ENCODE data around the gene PRXL2A. TPM values are rescaled to one million over a fixed set of nuclear protein-coding genes. Genes with fewer than 3 reads are reported as not detected.
A peak's percentile ranks its signal among the peaks of the same experiment; 100 is the strongest.
"Not testable (repeated sequence)": the region's sequence is repeated elsewhere in the genome, so short reads cannot be mapped to it uniquely, and the experiment has no call there.

The PRXL2A gene
- 73.5 and 89.2 TPM in 2 replicates for total RNA-seq (ENCODE audit: low replicate concordance)
- long read RNA-seq, full-length matches to known transcripts = 284 of 297 reads
- long read RNA-seq, partial matches to known transcripts = 4 of 297 reads
- long read RNA-seq, other reads (novel, unspliced or antisense) = 9 of 297 reads

DNA sequence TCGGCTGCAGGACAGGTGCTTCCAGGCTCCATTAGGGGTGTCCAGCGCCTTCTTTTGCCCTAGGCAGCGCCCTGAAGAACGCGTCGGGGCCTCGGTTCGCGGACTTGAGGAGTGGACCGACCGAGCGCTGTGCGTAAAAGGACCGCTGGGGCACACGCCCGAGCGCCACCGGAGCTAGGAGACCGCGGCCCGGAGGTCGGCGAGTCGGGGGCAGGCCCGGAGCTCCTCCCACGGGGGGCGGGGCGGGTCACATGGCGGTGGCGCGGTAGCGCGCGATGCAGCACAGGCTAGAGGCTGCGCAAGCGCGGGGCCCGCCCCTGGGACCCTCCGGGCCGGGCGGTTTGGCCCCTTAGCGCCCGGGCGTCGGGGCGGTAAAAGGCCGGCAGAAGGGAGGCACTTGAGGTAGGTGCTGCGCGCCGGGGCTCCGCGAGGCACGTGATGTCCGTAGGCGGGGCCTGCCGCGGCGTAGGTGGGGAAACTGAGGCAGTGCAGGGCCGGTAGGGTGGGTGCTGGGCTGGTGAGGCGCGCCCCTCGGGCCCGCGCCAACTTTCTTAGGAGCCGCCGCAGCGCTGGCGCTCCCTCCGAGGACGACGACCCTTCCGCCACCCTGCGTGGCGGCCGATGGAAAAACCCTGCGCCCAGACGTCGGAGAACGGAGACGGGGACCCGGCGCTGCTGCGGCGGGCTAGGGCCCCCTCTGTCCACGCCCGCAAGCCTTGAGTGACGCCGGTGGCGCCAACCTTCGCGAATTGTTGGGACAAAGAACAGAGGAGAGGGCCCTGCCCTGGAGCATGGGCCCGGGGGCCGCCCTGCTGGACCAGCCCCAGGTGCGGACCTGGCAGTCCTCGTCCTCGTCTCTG, at the start of gene PRXL2A:
PRXL2A (plus strand) TSS at position 310 of the 860 bp plus-strand sequence. CDS start 11,917 bp downstream, outside the sequence.
- Mint-ChIP-seq H3K27me3 (no peaks in the 10 kb centered on the region), H3K4me1 (ENCODE audit: unreplicated experiment) (peaks cover 64% of the 10 kb centered on the region), H3K9me3 (no peaks in the 10 kb centered on the region), H3K4me3 (peak within 1 kb of the TSS; percentile 94), H3K36me3 (peaks cover 3% of the 10 kb centered on the region), H3K27ac (peak within 1 kb of the TSS; percentile 88)
- peak; percentile 89 for DNase-seq (ENCODE audit: extremely low spot score, unreplicated experiment)
- no peak for TF ChIP-seq CTCF (conservative IDR thresholded peaks at IDR 0.05)

GRCh38 chr10:80358925-80359324, 49.4 kb upstream of the PRXL2A start:
- not testable (repeated sequence) for H3K4me1 Mint-ChIP-seq (ENCODE audit: unreplicated experiment); H3K27ac Mint-ChIP-seq; H3K4me3 Mint-ChIP-seq; H3K36me3 Mint-ChIP-seq; DNase-seq (ENCODE audit: extremely low spot score, unreplicated experiment); H3K9me3 Mint-ChIP-seq
- H3K27me3 Mint-ChIP-seq = peaks cover 26% of the 10 kb centered on the region

GRCh38 chr10:80359644-80360043, 48.7 kb upstream of the PRXL2A start:
- Mint-ChIP-seq H3K9me3 (peaks cover 6% of the 10 kb centered on the region), H3K4me1 (ENCODE audit: unreplicated experiment) (no peaks in the 10 kb centered on the region), H3K27ac (no peak overlapping the region), H3K27me3 (peaks cover 23% of the 10 kb centered on the region), H3K4me3 (no peak overlapping the region), H3K36me3 (no peaks in the 10 kb centered on the region)
- no peak for DNase-seq (ENCODE audit: extremely low spot score, unreplicated experiment)
- TF ChIP-seq CTCF (conservative IDR thresholded peaks at IDR 0.05) = no peak

GRCh38 chr10:80365510-80365909, 42.8 kb upstream of the PRXL2A start:
- peaks cover 3% of the 10 kb centered on the region for H3K36me3 Mint-ChIP-seq
- H3K4me3 Mint-ChIP-seq = no peak overlapping the region
- no peak overlapping the region for H3K27ac Mint-ChIP-seq

GRCh38 chr10:80371467-80371866, 36.9 kb upstream of the PRXL2A start:
- no peak for DNase-seq (ENCODE audit: extremely low spot score, unreplicated experiment)
- Mint-ChIP-seq H3K27ac (no peak overlapping the region), H3K36me3 (peaks cover 3% of the 10 kb centered on the region), H3K4me3 (no peak overlapping the region), H3K4me1 (ENCODE audit: unreplicated experiment) (no peaks in the 10 kb centered on the region), H3K27me3 (no peaks in the 10 kb centered on the region), H3K9me3 (peaks cover 7% of the 10 kb centered on the region)
- no peak for TF ChIP-seq CTCF (conservative IDR thresholded peaks at IDR 0.05)

More at GRCh38 chr10:80365510-80365909, 42.8 kb upstream of the PRXL2A start:
- Mint-ChIP-seq H3K27me3 (no peaks in the 10 kb centered on the region), H3K9me3 (peaks cover 7% of the 10 kb centered on the region), H3K4me1 (ENCODE audit: unreplicated experiment) (no peaks in the 10 kb centered on the region)
- DNase-seq (ENCODE audit: extremely low spot score, unreplicated experiment) = no peak
- no peak for TF ChIP-seq CTCF (conservative IDR thresholded peaks at IDR 0.05)

GRCh38 chr10:80372675-80373074, 35.7 kb upstream of the PRXL2A start:
- DNase-seq (ENCODE audit: extremely low spot score, unreplicated experiment) = no peak
- Mint-ChIP-seq H3K9me3 (peaks cover 5% of the 10 kb centered on the region), H3K27ac (no peak overlapping the region), H3K27me3 (no peaks in the 10 kb centered on the region), H3K36me3 (peaks cover 3% of the 10 kb centered on the region), H3K4me3 (no peak overlapping the region), H3K4me1 (ENCODE audit: unreplicated experiment) (no peaks in the 10 kb centered on the region)
- peak; percentile 13 for TF ChIP-seq CTCF (conservative IDR thresholded peaks at IDR 0.05)
